ENCODE data around the gene FXYD3.

DNA sequence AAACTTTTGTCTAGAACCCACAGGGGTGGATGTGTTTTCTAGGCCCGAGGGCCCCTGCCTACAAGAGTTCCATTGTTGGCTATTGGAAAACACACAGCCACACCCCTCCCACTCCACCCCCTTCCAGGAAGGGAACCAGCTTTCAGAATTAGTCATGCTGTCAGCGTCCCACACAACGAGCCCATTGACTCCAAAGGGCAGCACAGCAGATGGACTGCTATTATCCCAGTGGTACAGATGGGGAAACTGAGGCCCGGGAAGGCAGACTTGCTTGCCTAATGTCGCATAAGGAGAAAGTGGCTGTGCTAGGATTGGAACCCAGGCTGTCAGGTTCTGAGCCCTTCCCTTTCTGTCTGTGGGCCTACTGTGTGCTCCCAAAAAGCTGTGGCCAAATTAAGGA lies 8.1 kb upstream of the FXYD3 start:
- TF ChIP-seq, protein P1, sequence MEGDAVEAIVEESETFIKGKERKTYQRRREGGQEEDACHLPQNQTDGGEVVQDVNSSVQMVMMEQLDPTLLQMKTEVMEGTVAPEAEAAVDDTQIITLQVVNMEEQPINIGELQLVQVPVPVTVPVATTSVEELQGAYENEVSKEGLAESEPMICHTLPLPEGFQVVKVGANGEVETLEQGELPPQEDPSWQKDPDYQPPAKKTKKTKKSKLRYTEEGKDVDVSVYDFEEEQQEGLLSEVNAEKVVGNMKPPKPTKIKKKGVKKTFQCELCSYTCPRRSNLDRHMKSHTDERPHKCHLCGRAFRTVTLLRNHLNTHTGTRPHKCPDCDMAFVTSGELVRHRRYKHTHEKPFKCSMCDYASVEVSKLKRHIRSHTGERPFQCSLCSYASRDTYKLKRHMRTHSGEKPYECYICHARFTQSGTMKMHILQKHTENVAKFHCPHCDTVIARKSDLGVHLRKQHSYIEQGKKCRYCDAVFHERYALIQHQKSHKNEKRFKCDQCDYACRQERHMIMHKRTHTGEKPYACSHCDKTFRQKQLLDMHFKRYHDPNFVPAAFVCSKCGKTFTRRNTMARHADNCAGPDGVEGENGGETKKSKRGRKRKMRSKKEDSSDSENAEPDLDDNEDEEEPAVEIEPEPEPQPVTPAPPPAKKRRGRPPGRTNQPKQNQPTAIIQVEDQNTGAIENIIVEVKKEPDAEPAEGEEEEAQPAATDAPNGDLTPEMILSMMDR (IDR thresholded peaks at IDR 0.05 in 4 of 5, conservative IDR thresholded peaks at IDR 0.05 in 1 of 5): no peak
- TF ChIP-seq POLR2A (IDR thresholded peaks at IDR 0.05): no peak

All from gastrocnemius medialis (tissue), 4 donors.